H4 (cell line): Measurements from ENCODE around the gene TMEM54. TPM values are rescaled to one million over a fixed set of nuclear protein-coding genes. Genes with fewer than 3 reads are reported as not detected.

Source experiments
- DNase-seq: peaks from one replicate; pipeline ENCODE4 v3.0.0-alpha.2; 2015; ENCODE audit warnings: low spot score
- total RNA-seq: library from RNA; depleted of rRNA; stranded (reverse); fragments of >200 nt; shearing (Covaris generic); gene quantifications from 2 replicates; pipeline ENCODE4 v1.2.3, GENCODE V29; 2014; rRNA removed

The TMEM54 gene, protein sequence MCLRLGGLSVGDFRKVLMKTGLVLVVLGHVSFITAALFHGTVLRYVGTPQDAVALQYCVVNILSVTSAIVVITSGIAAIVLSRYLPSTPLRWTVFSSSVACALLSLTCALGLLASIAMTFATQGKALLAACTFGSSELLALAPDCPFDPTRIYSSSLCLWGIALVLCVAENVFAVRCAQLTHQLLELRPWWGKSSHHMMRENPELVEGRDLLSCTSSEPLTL
- total RNA-seq = 81.8 and 118 TPM in 2 replicates

DNA sequence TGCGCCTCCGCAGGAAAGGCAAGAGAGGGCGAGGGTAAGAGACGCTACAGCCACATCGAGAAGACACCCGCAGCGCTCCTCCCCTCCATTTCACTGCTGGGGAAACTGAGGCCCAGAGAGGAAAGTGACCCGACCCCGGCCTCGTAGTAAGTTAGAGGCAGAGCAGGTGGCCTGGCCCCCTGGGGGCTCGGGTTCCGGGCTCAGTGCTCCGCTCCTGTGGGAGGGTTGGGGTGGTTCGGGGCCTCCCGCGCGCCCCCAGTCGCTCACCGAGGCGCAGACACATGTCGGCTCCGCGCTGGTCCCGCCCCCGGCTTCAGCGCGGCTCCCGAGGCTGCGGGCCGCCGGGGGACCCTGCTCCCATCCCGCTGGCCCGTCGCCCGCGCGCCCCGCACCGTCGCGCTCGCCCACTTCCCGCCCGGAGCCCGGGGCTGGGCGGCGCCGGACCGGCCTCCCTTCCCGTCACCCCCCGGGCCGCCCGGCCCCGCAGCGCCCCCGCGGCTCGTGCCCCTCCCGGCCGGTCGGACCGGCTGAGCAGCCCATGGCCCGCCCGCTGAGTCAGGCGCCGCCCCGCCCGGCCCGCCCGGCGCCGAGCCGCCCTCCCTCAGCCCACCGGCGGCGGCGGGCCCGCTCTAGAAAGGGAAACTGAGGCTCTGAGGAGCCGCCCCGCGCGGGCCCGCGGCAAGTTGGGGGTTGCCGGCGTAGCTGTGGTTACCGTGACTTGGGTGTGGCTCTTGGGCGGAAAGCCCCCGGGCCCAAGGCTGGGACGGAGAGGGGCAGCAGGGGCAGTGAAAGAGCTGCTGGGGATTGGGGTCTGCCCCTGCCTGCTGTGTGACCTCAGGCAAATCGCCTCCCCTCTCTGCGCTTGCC is at the start of gene TMEM54:
Gene TMEM54 (minus strand): TSS at position 434 of the 867 bp plus-strand sequence. CDS start 151 bp downstream, at position 283.
- no peak for DNase-seq

DNA sequence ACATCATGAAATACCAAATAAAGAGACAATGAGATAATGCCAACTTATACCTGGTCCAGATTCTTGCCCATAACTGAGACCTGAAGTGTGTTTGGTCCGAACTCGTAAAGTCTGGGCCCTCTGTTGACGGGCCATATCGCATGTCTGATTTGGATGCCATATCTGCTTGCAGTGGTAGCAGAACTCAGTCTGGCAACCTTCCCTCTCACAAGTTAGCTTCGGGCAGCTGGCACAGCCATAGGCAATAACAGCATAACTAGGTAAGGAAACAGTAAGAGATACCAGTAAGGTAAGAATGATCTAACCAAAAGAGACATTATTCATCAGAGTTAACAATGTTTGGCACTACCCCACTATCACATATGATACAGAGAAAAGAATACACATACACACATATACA is 48.3 kb upstream of the TMEM54 start:
- DNase-seq = no peak

GRCh38 chr1:32948905-32949304 is 47.7 kb upstream of the TMEM54 start:
- no peak for DNase-seq

- DNase-seq = no peak
Observed at GRCh38 chr1:32948390-32948722, 47.2 kb upstream of the TMEM54 start.

- DNase-seq = no peak
Observed at GRCh38 chr1:32947669-32948389, 46.6 kb upstream of the TMEM54 start.

GRCh38 chr1:32946413-32946812 is 45.2 kb upstream of the TMEM54 start:
- DNase-seq = no peak

- DNase-seq = no peak
Observed at GRCh38 chr1:32944180-32944579, 43.0 kb upstream of the TMEM54 start.

GRCh38 chr1:32939655-32940371 is 38.6 kb upstream of the TMEM54 start:
- peak; percentile 66 for DNase-seq

GRCh38 chr1:32937061-32937460 is 35.9 kb upstream of the TMEM54 start:
- DNase-seq = no peak

DNA sequence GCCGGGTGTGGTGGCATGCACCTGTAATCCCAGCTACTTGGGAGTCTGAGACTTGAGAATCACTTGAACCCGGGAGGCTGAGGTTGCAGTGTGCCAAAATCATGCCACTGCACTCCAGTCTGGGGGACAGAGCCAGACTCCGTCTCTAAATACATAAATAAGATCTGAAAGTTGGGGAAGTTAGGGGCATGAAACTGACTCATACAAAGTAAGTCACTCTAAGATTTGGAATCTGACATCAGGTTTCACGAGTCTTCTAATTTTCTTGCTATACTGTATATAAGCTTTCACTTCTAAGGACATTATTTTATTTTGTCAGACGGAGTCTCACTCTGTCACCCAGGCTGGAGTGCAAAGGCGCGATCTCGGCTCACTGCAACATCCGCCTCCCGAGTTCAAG is 33.3 kb upstream of the TMEM54 start:
- DNase-seq = no peak

DNA sequence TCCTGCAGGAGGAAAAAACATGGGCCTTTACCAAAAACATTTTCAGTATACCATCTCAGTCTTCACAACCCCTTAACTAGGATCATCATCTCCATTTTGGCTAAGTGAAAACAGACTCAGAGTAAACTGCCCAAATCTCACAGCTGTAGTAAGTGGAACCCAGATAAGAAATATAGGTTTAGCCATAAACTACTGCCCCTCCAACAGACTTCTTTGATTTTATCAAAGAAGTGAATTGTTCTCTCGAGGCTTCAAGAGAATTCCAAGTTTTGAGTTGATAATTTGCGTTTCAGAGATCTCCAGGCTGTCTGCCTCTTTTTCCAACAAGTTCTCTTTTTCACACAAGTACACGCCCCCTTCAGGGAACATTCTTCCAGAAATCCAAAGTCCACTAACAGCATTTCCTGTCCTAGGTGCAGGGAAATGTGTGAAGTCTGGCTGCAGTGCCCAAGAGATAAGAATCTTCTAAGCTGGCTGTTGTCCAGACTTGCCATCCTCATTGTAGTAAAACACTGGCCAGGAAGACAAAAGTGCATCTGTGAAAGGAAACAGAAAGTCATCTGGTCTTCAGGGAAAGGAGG is 32.6 kb upstream of the TMEM54 start:
- peak; percentile 32 for DNase-seq

DNA sequence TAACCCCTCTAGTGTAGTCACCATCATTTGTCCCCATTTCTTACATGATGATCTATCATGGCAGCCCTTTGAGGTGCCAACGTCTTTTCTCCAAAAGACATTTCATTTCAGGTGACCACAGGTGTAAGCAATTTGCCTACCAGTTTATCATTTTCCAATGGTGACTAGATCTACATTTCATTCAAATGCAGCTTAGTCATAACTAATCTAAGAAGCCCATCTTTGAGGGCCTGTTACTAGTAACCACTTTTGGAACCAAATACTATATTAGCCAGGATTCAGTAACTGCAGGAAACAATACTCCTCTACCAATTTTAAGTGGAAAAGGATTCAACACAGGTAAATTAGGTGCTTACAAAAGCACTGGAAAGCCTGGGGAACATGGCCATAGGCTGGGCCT is 30.6 kb upstream of the TMEM54 start:
- DNase-seq = no peak

DNA sequence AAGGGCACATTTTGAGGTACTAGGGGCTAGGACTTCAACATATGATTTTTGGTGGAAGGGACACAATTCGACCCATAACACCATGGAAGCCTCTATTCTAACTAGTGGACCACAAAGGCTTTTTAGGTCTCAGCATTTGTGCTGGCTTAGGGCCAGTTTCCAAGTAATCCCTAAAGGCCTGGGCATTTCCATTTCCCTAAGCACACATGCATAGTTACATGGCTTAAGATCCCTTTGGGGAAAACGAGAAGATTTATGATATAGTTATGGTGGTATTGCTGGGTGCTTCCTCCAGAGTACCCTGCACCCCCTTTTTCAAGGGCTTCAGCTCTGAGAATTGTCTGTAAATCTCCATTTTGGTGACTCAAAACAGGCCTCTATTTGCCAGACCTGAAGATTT is 28.2 kb upstream of the TMEM54 start:
- DNase-seq = no peak

DNA sequence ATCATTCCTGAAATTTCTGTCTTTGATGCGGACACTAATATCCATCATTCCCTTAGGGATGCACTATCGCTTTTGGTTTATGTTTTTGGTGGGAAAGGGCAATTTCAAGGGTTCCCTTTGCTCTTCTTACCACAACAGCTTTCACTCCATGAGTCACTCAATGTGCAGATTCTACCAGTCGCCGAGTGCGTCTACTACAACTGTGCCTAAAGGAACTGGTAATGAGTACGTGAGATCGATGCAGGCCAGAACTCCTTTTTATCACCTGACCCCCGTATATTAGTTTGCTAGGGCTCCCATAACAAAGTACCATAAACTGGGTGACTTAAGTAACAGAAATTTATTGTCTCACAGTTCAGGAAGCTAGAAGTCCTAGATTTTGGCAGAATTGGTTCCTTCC is 27.5 kb upstream of the TMEM54 start:
- no peak for DNase-seq

DNA sequence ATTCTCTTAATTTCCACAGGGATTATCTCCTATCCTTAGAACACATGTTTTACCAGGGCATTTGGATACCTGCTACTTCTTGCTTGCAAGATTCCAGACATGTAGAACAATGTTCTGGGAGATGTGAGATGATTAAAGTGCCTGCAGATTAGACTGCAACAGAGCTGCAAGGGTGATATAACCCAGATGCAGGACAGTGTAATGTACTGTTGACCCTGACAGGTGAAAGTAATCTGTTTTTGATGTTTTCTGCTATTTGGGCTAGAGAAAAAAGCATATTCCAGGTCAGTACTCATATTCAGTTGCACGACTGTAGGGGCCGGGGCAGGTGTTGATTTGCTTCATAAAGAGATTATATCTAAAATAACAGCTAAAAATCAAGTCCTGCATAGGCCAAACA is 27.1 kb upstream of the TMEM54 start:
- no peak for DNase-seq

- DNase-seq = no peak
Observed at GRCh38 chr1:32927441-32927840, 26.3 kb upstream of the TMEM54 start.

GRCh38 chr1:32926562-32926961 is 25.4 kb upstream of the TMEM54 start:
- DNase-seq = no peak

- no peak for DNase-seq
Observed at GRCh38 chr1:32925403-32926162, 24.4 kb upstream of the TMEM54 start.

- no peak for DNase-seq
Observed at GRCh38 chr1:32924881-32925344, 23.7 kb upstream of the TMEM54 start.

GRCh38 chr1:32920833-32921232 is 19.6 kb upstream of the TMEM54 start:
- DNase-seq = no peak
